T-cell (primary cell): ENCODE data around the gene MTR. TPM values are rescaled to one million over a fixed set of nuclear protein-coding genes. Genes with fewer than 3 reads are reported as not detected.
"Not testable (repeated sequence)": the region's sequence is repeated elsewhere in the genome, so short reads cannot be mapped to it uniquely, and the experiment has no call there.

Experiments used
- ATAC-seq, 4 experiments: fragments of 200-7000 bp in 3 of 4; fragments of 150-1000 bp in 1 of 4; cut with Tn5 transposase; replicated peaks in 1 of 4; 1 replicate in 3 of 4; 2 replicates in 1 of 4; pipeline ENCODE4 v1.10.0; 2021; ENCODE audit warnings: moderate library complexity in 3 of 4, mild to moderate bottlenecking in 2 of 4, moderate number of reproducible peaks in 1 of 4
- CTCF ChIA-PET, 2 donors: fragments of 300-600 bp; sonication (Branson Sonifier 250); formaldehyde crosslinking; loops; one replicate each; lab custom pipeline; 2022; ENCODE audit warnings: antibody characterized with exemption in 2 of 2; lab: Charles Lee
- POLR2A ChIA-PET, 2 donors: fragments of 300-600 bp; sonication (Branson Sonifier 250); formaldehyde crosslinking; loops; one replicate each; lab custom pipeline; 2022; ENCODE audit warnings: antibody characterized with exemption in 2 of 2; lab: Charles Lee
- DNase-seq, 35 experiments: peaks; one replicate each; pipeline versions ENCODE4 v3.0.0 to v3.0.0-alpha.2; 2013 to 2023
- H3K27ac ChIP-seq: one replicate; pipeline ENCODE4 v1.5.1; 2013; ENCODE audit warnings: low read length
- H3K27me3 ChIP-seq, 2 experiments: replicated peaks in 1 of 2; 1 replicate in 1 of 2; 2 replicates in 1 of 2; pipeline versions ENCODE4 v1.6.1 to v1.7.0; 2013; ENCODE audit warnings: low read length in 1 of 2, mixed read lengths in 1 of 2; ENCODE audit not compliant: control insufficient read depth in 2 of 2, insufficient read depth in 2 of 2; ENCODE audit errors: extremely low read depth in 1 of 2
- H3K36me3 ChIP-seq, 2 donors: 1 replicate in 1 of 2; 2 replicates in 1 of 2; pipeline versions ENCODE4 v1.6.1 to v1.7.0; 2013; ENCODE audit warnings: low read length in 1 of 2; ENCODE audit not compliant: control insufficient read depth in 2 of 2, insufficient read depth in 1 of 2; ENCODE audit errors: extremely low read depth in 1 of 2
- H3K4me1 ChIP-seq, 2 experiments: 1 replicate in 1 of 2; 2 replicates in 1 of 2; pipeline versions ENCODE4 v1.6.1 to v1.7.0; 2013; ENCODE audit warnings: low read length in 2 of 2, mixed read lengths in 1 of 2; ENCODE audit not compliant: insufficient read depth in 2 of 2, control insufficient read depth in 1 of 2; ENCODE audit errors: extremely low read depth in 1 of 2
- H3K4me3 ChIP-seq, 2 donors: 1 replicate in 1 of 2; 2 replicates in 1 of 2; pipeline versions ENCODE4 v1.5.1 to v1.7.0; 2013; ENCODE audit warnings: mild to moderate bottlenecking in 2 of 2, low read length in 1 of 2, moderate library complexity in 1 of 2; ENCODE audit not compliant: control insufficient read depth in 1 of 2; ENCODE audit errors: extremely low read depth in 1 of 2
- H3K9me3 ChIP-seq: 2 replicates; pipeline ENCODE4 v1.7.0; 2013
- H3K27ac Mint-ChIP-seq, 2 donors: one replicate each; pipeline ENCODE4 v1.8.0; 2020 to 2021; ENCODE audit warnings: mild to moderate bottlenecking in 2 of 2, mixed read lengths in 2 of 2
- H3K27me3 Mint-ChIP-seq, 2 donors: one replicate each; pipeline ENCODE4 v1.8.0; 2021 to 2022; ENCODE audit warnings: mixed read lengths in 2 of 2
- H3K36me3 Mint-ChIP-seq: one replicate; pipeline ENCODE4 v1.8.0; 2021; ENCODE audit warnings: mixed read lengths
- H3K4me1 Mint-ChIP-seq, 3 donors: one replicate each; pipeline ENCODE4 v1.8.0; 2020 to 2022; ENCODE audit warnings: mixed read lengths in 3 of 3, mild to moderate bottlenecking in 1 of 3
- H3K4me3 Mint-ChIP-seq, 3 donors: one replicate each; pipeline ENCODE4 v1.8.0; 2020 to 2022; ENCODE audit warnings: mild to moderate bottlenecking in 3 of 3, mixed read lengths in 3 of 3, moderate library complexity in 3 of 3
- H3K9me3 Mint-ChIP-seq, 3 donors: one replicate each; pipeline ENCODE4 v1.8.0; 2020 to 2022; ENCODE audit warnings: mixed read lengths in 3 of 3
- WGBS: methylation state at CpG from one replicate; pipeline ENCODE4 v1.1.5; 2013; ENCODE audit warnings: missing lambda C conversion rate; ENCODE audit not compliant: insufficient coverage; 5-methylcytosine and 5-hydroxymethylcytosine counted together
- total RNA-seq, 35 experiments: library from RNA in 6 of 35; stranded (reverse) in 6 of 35; fragments of 120-200 nt in 1 of 35; gene quantifications; one replicate each; pipeline versions ENCODE4 v1.2.1 to v1.2.4 and lab custom pipeline; 2013 to 2026

Gene MTR
- total RNA-seq, 5 donors from 2014 or later (not counting 1 experiment from before 2014, with no cell fraction given): 49.8 to 61.5 (median 56.1) TPM

DNA sequence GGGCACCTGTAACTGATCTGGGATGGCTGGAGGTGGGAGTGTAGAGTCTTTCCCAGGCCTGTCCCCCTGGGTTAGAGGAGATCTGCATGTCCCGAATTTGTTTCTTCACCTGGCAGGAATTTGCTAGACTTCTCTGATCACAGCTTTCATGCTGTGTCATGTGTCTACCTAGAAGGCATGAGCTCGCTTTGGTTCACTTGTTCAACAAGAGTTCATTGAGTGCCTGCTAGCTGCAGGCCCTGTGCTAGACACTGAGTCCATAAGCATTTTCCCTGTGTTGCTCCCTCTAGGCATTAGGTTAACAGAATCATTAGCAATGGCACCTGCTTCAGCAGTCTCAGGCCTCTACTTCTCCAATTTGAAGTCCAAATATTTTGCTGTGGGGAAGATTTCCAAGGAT, 101.6 kb downstream of the MTR start:
- 93% methylated on average over 2 of the region's 2 CpGs for WGBS
- Mint-ChIP-seq H3K27me3 (no peaks in the 10 kb centered on the region), H3K4me1 (no peaks in the 10 kb centered on the region), H3K9me3 (peaks cover 3 to 9% (median 6%) of the 10 kb centered on the region in 3 donors), H3K36me3 (peaks cover 88% of the 10 kb centered on the region), H3K27ac (no peak overlapping the region), H3K4me3 (no peak overlapping the region)
- DNase-seq: no peak
- H3K27ac ChIP-seq: no peak overlapping the region
- ChIA-PET CTCF (no interaction called here), POLR2A (no interaction called here)
- no peaks in the 10 kb centered on the region for H3K27me3 ChIP-seq
- no peak overlapping the region for H3K4me3 ChIP-seq
- no peaks in the 10 kb centered on the region for H3K4me1 ChIP-seq
- no peak for ATAC-seq
- H3K36me3 ChIP-seq: peaks cover 19 to 80% of the 10 kb centered on the region in 2 donors
- H3K9me3 ChIP-seq: no peaks in the 10 kb centered on the region

DNA sequence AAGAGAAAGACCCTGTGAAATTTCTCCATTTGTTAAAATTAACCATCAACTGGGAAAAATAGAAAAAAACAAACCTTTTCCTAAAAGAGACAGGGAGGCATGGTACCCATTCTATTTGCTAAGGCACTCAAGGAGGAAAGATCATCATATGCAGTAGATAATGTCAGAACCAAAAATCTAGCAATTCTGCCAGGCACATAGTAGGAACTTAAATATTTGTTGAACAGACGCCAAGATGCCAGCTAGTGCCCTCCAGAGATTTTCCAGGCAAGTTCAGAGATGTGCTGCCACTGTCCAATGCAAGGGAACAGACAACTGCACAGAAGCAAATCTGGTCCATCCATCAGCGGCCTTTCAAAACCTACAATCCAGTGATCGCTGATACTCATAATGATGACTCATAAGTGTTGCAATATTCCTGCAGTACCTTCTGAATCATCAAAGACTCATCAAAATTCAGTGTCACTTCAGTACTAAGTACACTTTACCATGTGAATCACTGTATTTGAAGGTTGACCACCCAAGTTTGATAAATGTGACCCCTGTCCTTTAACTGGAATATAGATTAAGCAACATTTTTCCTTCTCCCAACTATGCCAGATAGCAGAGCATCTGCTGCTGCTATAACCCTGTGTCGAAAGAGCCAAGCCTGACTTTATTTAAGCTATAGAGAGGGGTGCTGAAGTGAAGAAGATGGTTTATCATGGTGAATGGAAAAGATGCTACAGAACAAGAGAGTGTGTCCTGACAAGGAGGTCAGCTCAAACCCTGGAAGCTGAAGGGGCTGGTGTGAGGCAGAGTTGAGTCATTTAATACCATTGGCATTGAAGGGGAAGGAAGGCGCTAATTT, 110.0 kb downstream of the MTR start:
- H3K36me3 ChIP-seq: peaks cover 3% of the 10 kb centered on the region in 2 donors
- no peaks in the 10 kb centered on the region for H3K4me1 ChIP-seq
- Mint-ChIP-seq H3K9me3 (peaks cover 6 to 21% (median 10%) of the 10 kb centered on the region in 3 donors), H3K27me3 (no peaks in the 10 kb centered on the region), H3K4me3 (no peak overlapping the region), H3K36me3 (peaks cover 23% of the 10 kb centered on the region), H3K27ac (no peak overlapping the region), H3K4me1 (no peaks in the 10 kb centered on the region)
- ChIA-PET CTCF (no interaction called here), POLR2A (interaction anchor here in 1 of 2 donors (0.6 kb wide), 1 partner anchor 31 kb away, joined by 3 read pairs; no protein-coding TSS in a partner anchor)
- no peaks in the 10 kb centered on the region for H3K27me3 ChIP-seq
- H3K27ac ChIP-seq: no peak overlapping the region
- DNase-seq: no peak
- no peak for ATAC-seq
- no peaks in the 10 kb centered on the region for H3K9me3 ChIP-seq
- WGBS: 86% methylated on average over 5 of the region's 5 CpGs
- no peak overlapping the region for H3K4me3 ChIP-seq

- H3K4me3 Mint-ChIP-seq: no peak overlapping the region
- H3K36me3 Mint-ChIP-seq: peaks cover 5% of the 10 kb centered on the region
- Histone ChIP-seq H3K27me3 (no peaks in the 10 kb centered on the region), H3K9me3 (no peaks in the 10 kb centered on the region), H3K4me1 (no peaks in the 10 kb centered on the region), H3K27ac (no peak overlapping the region), H3K4me3 (no peak overlapping the region), H3K36me3 (no peaks in the 10 kb centered on the region)
- CTCF ChIA-PET: no interaction called here
- H3K27me3 Mint-ChIP-seq: no peaks in the 10 kb centered on the region
- ATAC-seq (no peak), DNase-seq (no peak)
- no peak overlapping the region for H3K27ac Mint-ChIP-seq
- 30% methylated on average over 1 of the region's 7 CpGs for WGBS
- POLR2A ChIA-PET: no interaction called here
- H3K9me3 Mint-ChIP-seq: peaks cover 3 to 8% (median 4%) of the 10 kb centered on the region in 3 donors
- no peaks in the 10 kb centered on the region for H3K4me1 Mint-ChIP-seq
Measured at GRCh38 chr1:236907205-236907604, 112.1 kb downstream of the MTR start.

GRCh38 chr1:236908669-236909068, 113.6 kb downstream of the MTR start:
- no peaks in the 10 kb centered on the region for H3K36me3 ChIP-seq
- DNase-seq: no peak
- Mint-ChIP-seq H3K4me1 (no peaks in the 10 kb centered on the region), H3K27me3 (no peaks in the 10 kb centered on the region), H3K9me3 (peaks cover 3 to 8% (median 4%) of the 10 kb centered on the region in 3 donors), H3K27ac (no peak overlapping the region), H3K4me3 (no peak overlapping the region), H3K36me3 (peaks cover 7% of the 10 kb centered on the region)
- no peak overlapping the region for H3K4me3 ChIP-seq
- CTCF ChIA-PET: no interaction called here
- no peaks in the 10 kb centered on the region for H3K27me3 ChIP-seq
- no peak for ATAC-seq
- no peaks in the 10 kb centered on the region for H3K9me3 ChIP-seq
- H3K27ac ChIP-seq: no peak overlapping the region
- H3K4me1 ChIP-seq: no peaks in the 10 kb centered on the region
- POLR2A ChIA-PET: no interaction called here
- 100% methylated on average over 1 of the region's 2 CpGs for WGBS

GRCh38 chr1:236911047-236911446, 116.0 kb downstream of the MTR start:
- CTCF ChIA-PET: interaction anchor here in 1 of 2 donors (0.5 kb wide), 1 partner anchor 9 kb away, joined by 4 read pairs; no protein-coding TSS in a partner anchor
- H3K9me3 ChIP-seq, DNase-seq, H3K27me3 ChIP-seq, H3K27ac ChIP-seq, POLR2A ChIA-PET, H3K4me3 Mint-ChIP-seq, H3K4me3 ChIP-seq, H3K9me3 Mint-ChIP-seq, H3K4me1 ChIP-seq, H3K36me3 ChIP-seq, H3K27me3 Mint-ChIP-seq, H3K4me1 Mint-ChIP-seq, H3K27ac Mint-ChIP-seq, ATAC-seq: not testable (repeated sequence)
- 94% methylated on average over 3 of the region's 7 CpGs for WGBS
- peaks cover 16% of the 10 kb centered on the region for H3K36me3 Mint-ChIP-seq

- H3K27ac ChIP-seq: no peak overlapping the region
- no peaks in the 10 kb centered on the region for H3K27me3 ChIP-seq
- CTCF ChIA-PET: no interaction called here
- H3K27me3 Mint-ChIP-seq: no peaks in the 10 kb centered on the region
- H3K36me3 ChIP-seq: no peaks in the 10 kb centered on the region
- POLR2A ChIA-PET: no interaction called here
- H3K9me3 ChIP-seq: peaks cover 2% of the 10 kb centered on the region
- H3K27ac Mint-ChIP-seq: no peak overlapping the region
- 38% methylated on average over 1 of the region's 2 CpGs for WGBS
- H3K4me1 ChIP-seq: no peaks in the 10 kb centered on the region
- no peak for DNase-seq
- H3K4me3 ChIP-seq: no peak overlapping the region
- no peak overlapping the region for H3K4me3 Mint-ChIP-seq
- peaks cover 29% of the 10 kb centered on the region for H3K36me3 Mint-ChIP-seq
- ATAC-seq: no peak
- peaks cover 8 to 20% (median 11%) of the 10 kb centered on the region in 3 donors for H3K9me3 Mint-ChIP-seq
- H3K4me1 Mint-ChIP-seq: no peaks in the 10 kb centered on the region
Measured at GRCh38 chr1:236913371-236914037, 118.4 kb downstream of the MTR start.
